Measurements from ENCODE around the gene OTUD5. TPM values are rescaled to one million over a fixed set of nuclear protein-coding genes. Genes with fewer than 3 reads are reported as not detected.

OTUD5 gene, protein sequence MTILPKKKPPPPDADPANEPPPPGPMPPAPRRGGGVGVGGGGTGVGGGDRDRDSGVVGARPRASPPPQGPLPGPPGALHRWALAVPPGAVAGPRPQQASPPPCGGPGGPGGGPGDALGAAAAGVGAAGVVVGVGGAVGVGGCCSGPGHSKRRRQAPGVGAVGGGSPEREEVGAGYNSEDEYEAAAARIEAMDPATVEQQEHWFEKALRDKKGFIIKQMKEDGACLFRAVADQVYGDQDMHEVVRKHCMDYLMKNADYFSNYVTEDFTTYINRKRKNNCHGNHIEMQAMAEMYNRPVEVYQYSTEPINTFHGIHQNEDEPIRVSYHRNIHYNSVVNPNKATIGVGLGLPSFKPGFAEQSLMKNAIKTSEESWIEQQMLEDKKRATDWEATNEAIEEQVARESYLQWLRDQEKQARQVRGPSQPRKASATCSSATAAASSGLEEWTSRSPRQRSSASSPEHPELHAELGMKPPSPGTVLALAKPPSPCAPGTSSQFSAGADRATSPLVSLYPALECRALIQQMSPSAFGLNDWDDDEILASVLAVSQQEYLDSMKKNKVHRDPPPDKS
- total RNA-seq = 29.3 TPM

DNA sequence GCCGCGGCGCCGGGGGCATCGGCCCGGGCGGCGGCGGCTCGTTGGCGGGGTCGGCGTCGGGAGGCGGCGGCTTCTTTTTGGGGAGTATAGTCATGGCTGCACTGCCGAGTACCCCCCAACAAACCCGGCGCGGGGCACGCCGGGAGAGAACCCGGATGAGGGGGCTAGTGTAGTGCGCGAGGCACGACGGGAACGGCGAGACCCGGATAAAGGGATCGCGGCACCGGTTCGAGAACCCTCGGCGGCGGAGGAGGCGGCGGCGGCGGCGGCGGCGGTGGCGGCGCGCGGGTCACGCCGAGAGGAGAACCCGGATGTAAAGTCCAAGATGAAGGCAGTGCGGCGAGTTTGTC lies at the start of gene OTUD5:
Gene OTUD5, minus strand, starts transcription at position 131 of the 350 bp plus-strand sequence. Its CDS starts 37 bp downstream, at position 94.

DNA sequence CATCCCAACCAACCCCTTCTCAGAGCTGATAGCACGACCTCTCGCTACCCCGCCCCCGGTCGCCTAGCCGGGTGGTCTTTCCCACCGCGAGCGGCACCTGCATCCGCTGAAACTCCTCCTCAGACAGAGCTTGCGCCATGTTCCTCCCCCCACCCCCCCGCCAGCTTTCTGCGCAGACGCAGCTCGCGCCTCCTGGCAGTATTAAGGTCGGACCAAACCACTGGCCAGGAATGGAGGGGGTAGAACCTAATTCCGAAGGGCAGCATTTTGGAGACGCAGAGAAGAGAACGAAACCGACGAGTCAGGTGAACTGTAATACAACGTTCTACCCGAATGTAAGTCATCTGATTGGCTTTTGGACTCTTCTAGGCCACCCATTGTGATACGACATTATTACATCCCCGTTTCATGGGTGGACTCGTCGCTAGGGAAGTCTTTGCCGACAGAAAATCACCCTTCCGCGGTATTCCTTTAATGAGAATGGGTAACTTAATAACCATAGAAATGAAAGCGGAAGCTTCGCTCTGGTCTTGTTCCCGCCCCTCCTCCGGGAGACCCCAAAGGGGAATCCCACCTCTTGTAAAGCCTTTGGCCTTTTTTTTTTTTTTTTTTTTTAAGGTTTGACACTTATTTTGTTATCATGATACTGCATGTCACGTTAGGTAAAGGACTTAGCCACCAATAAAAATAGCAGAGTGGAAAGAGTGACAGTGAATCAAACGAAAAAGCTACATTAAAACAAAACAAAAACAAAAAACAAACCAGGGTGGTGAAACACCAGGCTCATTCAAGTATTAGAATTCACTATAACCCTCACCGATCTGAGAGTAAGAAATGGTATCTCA lies 44.9 kb upstream of the OTUD5 start, which contains the start of gene GRIPAP1:
Gene GRIPAP1, minus strand, starts transcription at position 174 of the 845 bp plus-strand sequence. Its CDS starts 35 bp downstream, at position 139.

DNA sequence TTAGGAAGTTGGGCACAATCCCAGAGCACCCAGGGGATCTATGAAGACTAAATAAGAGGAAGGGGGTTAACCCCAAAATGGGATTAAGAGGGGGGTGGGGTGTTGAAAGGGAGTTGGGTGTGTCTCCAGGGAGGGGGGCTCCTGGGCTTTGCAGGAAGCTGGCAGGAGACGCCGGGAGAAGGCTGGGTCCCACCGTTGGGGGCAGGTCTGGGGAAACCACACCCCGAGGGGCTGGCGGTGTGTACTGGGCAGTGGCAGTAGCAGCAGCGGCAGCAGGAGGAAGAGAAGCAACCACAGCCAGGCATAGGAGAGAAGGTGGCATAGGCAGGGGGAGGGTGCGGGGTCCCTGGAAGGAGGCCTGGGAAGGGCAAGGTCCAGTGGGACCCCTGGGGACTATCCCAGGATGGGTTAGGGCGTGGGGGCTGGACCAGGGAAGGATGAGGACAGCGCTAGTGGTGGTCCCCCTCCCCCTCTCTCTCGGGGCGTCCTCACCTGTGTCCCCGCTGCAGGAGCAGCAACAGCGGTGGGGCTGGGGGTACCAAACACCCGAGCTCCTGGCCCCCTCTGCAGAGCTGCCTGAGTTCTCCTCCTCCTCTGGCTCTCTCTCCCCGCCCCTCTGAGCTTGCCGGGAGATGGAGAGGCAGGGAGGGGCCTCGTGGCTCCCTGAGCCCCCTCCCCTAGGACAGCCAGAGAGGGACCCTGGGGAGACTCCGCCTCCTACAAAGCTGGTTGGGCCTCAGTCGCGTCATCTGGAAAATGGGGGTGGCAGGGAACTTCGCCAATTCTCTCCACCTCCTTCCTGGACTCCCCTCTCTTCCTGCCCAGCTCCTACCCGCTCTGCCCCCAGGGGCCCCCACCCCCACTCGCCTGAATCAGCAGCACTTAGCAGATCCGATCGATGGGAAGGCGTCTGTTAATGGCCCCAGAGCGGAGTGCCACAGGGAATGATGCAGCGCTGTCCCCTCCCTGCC lies 14.1 kb upstream of the OTUD5 start, which contains the start of gene KCND1:
Gene KCND1, minus strand, starts transcription at position 596 of the 971 bp plus-strand sequence. CDS start 1,573 bp downstream, outside the sequence.

GRCh38 chrX:48918643-48919340 lies 38.6 kb downstream of the OTUD5 start, which contains the start of gene PIM2:
Gene PIM2 (minus strand): TSS chrX:48919024. CDS start chrX:48918834, 190 bp downstream.

DNA sequence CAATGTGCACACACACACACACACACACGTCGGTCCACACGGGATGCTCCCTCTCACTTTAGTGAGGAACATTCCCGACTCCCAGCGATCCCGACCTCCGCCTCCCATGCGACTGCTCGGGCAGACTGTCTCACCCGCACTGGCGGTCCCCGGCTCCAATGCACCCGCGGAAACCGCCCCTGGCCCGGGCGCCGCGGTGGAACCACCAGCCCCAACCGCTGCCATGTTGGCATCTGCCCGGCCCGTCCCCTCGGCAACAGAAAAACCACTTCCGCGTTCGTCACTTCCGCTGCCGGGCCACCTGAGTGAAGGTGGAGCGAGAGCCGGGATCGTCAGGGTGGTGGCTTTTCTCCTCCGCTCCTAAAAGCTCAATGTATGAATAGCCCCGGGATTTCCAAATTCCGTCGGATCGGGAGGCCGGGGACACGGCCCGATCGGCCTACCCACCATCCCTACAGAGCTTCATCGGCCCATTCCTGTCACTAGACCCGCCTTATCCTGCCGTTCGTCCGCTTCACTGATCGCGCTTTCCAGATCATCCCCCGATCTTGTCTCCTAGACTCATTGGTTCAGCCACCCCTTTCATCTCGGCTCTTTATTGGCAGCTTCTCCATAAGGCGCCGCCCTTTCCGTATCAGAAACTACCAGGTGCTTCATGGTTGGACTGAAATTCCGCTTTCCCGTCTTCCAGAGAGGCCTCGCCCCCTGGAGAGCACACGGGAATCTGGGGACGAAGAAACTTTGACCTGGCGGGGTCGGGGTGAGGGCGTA lies 45.8 kb downstream of the OTUD5 start, which contains the start of gene SLC35A2:
Gene SLC35A2, minus strand, starts transcription at position 235 of the 771 bp plus-strand sequence. Its CDS starts 10 bp downstream, at position 225.

GRCh38 chrX:48897625-48898306 lies 59.6 kb downstream of the OTUD5 start, which contains the start of the genes PQBP1 and TIMM17B:
Gene PQBP1 (plus strand): TSS chrX:48897930. CDS start chrX:48898510, 580 bp downstream.
Gene TIMM17B (minus strand): TSS chrX:48897768. CDS start chrX:48897749, 19 bp downstream.

Small RNA genes lying within 50 kb of the gene (small RNA-seq; reads per million reads assigned to genes)
- not detected for gene RNU6-722P

Other genes with a start within 250 kb of the OTUD5 start
- gene GLOD5, start 195.9 kb downstream of the OTUD5 start, total RNA-seq = not detected
- not detected for gene GATA1, start 171.0 kb downstream of the OTUD5 start, total RNA-seq
- gene HDAC6, start 155.5 kb downstream of the OTUD5 start, total RNA-seq = 87.2 TPM
- gene ERAS, start 131.1 kb downstream of the OTUD5 start, total RNA-seq = 0.92 TPM
- gene PCSK1N, start 122.0 kb downstream of the OTUD5 start, total RNA-seq = 157 TPM
- 30.0 TPM for gene TIMM17B, start 59.8 kb downstream of the OTUD5 start, total RNA-seq
- 40.1 TPM for gene PQBP1, start 59.7 kb downstream of the OTUD5 start, total RNA-seq
- 12.5 TPM for gene SLC35A2, start 46.0 kb downstream of the OTUD5 start, total RNA-seq
- 11.5 TPM for gene PIM2, start 38.6 kb downstream of the OTUD5 start, total RNA-seq
- 4.2 TPM for gene KCND1, start 14.2 kb upstream of the OTUD5 start, total RNA-seq
- gene GRIPAP1, start 44.7 kb upstream of the OTUD5 start, total RNA-seq = 38.8 TPM
- gene TFE3, start 85.8 kb upstream of the OTUD5 start, total RNA-seq = 13.6 TPM
- gene CCDC120, start 101.4 kb upstream of the OTUD5 start, total RNA-seq = 3.5 TPM
- 11.5 TPM for gene PRAF2, start 116.4 kb upstream of the OTUD5 start, total RNA-seq
- 23.8 TPM for gene WDR45, start 122.3 kb upstream of the OTUD5 start, total RNA-seq
- 22.4 TPM for gene GPKOW, start 166.1 kb upstream of the OTUD5 start, total RNA-seq
- gene MAGIX, start 205.2 kb upstream of the OTUD5 start, total RNA-seq = 2.8 TPM
- 3.5 TPM for gene PLP2, start 214.3 kb upstream of the OTUD5 start, total RNA-seq
- 0.69 TPM for gene PRICKLE3, start 228.8 kb upstream of the OTUD5 start, total RNA-seq
- 273 TPM for gene SYP, start 242.6 kb upstream of the OTUD5 start, total RNA-seq

All from diencephalon (tissue), 1 donor.